ES-I3 (cell line): Measurements from ENCODE around the gene CAPS.

Source experiments
- H3K36me3 ChIP-seq: 2 replicates; pipeline ENCODE4 v1.6.1; 2013; ENCODE audit warnings: mild to moderate bottlenecking, low read length, control low read depth, moderate library complexity; ENCODE audit not compliant: insufficient read depth
- H3K4me1 ChIP-seq: 2 replicates; pipeline ENCODE4 v1.6.1; 2013; ENCODE audit warnings: mild to moderate bottlenecking, control low read depth, low read length; ENCODE audit not compliant: insufficient read depth
- H3K9ac ChIP-seq: 2 replicates; pipeline ENCODE4 v1.6.1; 2013; ENCODE audit warnings: low read depth, mild to moderate bottlenecking, low read length, moderate library complexity
- H3K9me3 ChIP-seq: 2 replicates; pipeline ENCODE4 v1.6.1; 2013; ENCODE audit warnings: mild to moderate bottlenecking, low read length, moderate library complexity; ENCODE audit not compliant: control insufficient read depth, insufficient read depth

The CAPS gene

GRCh38 chr19:5929625-5930024, 15.6 kb downstream of the CAPS start:
- Histone ChIP-seq H3K36me3 (peaks cover 50% of the 10 kb centered on the region), H3K9ac (no peak overlapping the region)

DNA sequence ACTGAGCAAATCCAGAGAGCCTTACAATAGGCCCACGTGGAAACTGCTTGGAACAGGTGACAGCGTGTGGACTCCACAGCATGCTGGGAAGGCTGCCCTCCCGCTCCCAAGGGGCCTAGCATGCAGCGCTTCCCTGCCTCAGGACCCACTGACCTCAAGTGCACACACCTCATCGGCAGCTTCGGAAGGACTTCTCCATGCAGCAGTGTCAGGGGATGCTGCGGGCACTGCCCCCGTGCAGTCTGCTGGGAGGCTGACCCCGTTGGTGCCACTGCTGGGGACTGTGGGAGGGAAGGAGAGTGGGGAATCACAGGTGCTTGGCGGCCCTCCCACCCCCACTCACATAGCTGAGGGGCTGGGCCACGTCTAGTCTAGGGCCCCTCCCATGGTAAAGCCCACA, 17.2 kb downstream of the CAPS start:
- H3K4me1 ChIP-seq, result no peaks in the 10 kb centered on the region
- H3K9ac ChIP-seq, result no peak overlapping the region
- peaks cover 39% of the 10 kb centered on the region for H3K36me3 ChIP-seq
- no peaks in the 10 kb centered on the region for H3K9me3 ChIP-seq

More at GRCh38 chr19:5929625-5930024, 15.6 kb downstream of the CAPS start:
- H3K4me1 ChIP-seq, result no peaks in the 10 kb centered on the region
- no peaks in the 10 kb centered on the region for H3K9me3 ChIP-seq

DNA sequence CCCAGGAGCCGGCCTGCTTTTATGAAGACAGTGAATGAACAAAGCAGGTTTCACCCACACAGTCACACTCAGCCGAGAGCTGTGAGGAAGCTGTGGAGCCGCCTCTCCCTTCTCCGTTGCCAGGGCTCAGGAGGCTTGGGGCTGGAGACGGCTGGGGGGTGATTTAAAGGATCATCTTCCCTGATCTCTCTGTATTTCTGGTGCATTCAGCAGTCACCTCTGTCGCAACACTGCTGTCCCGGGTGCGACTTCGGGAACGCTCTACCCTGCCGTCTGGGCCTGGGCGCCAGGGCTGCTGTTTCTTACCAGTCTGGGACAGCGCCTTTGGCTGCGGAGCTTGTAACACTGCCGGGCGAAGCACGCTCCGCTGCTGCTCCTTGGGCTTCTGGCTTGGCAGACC, 18.1 kb downstream of the CAPS start:
- H3K36me3 ChIP-seq, result peaks cover 37% of the 10 kb centered on the region
- H3K4me1 ChIP-seq, result no peaks in the 10 kb centered on the region
- no peak overlapping the region for H3K9ac ChIP-seq
- no peaks in the 10 kb centered on the region for H3K9me3 ChIP-seq

GRCh38 chr19:5932609-5933262, 18.7 kb downstream of the CAPS start:
- Histone ChIP-seq H3K9me3 (no peaks in the 10 kb centered on the region), H3K36me3 (peaks cover 38% of the 10 kb centered on the region), H3K4me1 (no peaks in the 10 kb centered on the region), H3K9ac (no peak overlapping the region)

DNA sequence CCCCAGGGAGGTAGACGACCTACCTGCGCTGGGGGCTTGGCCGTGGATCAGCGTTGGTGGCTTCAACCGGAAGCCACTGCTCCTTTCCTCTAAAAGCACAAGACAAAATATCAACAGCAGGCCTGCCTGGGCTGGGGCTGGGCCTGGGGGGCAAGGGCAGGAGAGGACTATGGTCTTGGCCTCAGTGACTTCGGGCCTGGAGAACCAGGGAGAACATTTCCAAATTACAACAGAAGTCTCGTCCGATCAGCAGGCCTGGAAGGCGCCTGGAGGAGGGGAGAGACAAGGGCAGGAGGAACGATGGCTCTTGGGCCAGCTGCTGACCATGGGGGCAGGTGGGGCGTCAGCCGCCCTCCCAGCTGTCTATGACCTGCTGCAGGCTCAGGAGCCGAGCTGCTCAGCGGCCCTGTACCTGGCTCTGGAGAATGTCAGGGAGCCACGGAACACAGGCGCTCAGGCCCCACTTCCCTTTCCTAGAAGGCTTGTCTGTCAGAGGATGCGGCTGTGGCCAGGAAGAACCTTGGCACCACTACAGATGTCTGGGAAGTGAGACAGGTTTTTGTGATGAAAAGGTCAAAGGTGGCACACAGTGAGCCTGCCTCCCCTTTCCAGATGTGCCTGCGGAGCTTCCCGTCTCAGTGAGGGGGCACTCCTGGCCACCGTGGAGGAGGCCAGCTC, 19.5 kb downstream of the CAPS start:
- Histone ChIP-seq H3K9me3 (no peaks in the 10 kb centered on the region), H3K36me3 (peaks cover 30% of the 10 kb centered on the region), H3K9ac (no peak overlapping the region), H3K4me1 (no peaks in the 10 kb centered on the region)

GRCh38 chr19:5934069-5934401, 20.0 kb downstream of the CAPS start:
- H3K9me3 ChIP-seq, result no peaks in the 10 kb centered on the region
- H3K36me3 ChIP-seq, result peaks cover 26% of the 10 kb centered on the region
- no peaks in the 10 kb centered on the region for H3K4me1 ChIP-seq
- H3K9ac ChIP-seq, result no peak overlapping the region

- peaks cover 21% of the 10 kb centered on the region for H3K36me3 ChIP-seq
- H3K9ac ChIP-seq, result no peak overlapping the region
- no peaks in the 10 kb centered on the region for H3K9me3 ChIP-seq
- no peaks in the 10 kb centered on the region for H3K4me1 ChIP-seq
Observed at GRCh38 chr19:5934774-5935472, 20.9 kb downstream of the CAPS start.

DNA sequence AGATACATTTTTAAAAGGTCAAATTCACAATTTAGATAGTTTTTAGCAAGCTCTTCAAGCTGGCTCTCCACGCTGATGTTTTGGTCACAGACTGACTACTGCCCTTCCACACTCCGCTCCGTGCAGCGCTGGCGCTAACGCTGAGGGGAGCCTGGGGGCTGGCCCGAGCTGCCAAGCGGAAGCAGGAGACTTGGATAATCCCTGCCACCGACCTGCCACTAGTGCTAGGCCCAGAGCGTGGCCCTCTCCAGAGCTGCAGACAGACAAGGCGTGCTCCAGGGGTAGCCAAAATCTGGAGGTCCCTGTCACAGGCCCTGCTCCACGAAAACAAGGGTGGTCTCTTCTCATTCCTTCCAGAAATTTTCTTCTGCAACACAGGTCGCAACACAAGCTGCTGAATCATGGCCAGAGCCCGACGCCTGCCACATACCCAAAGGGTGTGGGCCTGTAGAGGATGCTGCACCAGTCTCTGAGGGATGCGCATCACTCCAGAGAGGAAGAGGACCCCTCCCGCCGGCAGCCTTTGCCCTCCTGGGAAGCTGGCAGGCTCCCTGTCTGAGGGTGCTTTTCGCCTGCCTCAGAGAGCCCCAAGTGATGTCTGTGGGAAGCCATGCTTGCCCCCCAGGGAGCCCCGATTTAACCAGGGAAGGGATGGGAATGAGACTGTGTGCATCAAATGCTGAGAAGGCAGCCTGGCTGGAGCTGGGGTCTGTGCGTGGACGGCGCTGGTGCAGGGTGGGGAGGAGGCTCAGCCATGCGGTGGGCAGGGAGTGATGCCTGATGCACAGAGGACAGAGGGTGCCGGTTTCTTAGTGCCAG, 21.6 kb downstream of the CAPS start:
- no peaks in the 10 kb centered on the region for H3K9me3 ChIP-seq
- H3K9ac ChIP-seq, result no peak overlapping the region
- H3K4me1 ChIP-seq, result no peaks in the 10 kb centered on the region
- H3K36me3 ChIP-seq, result peaks cover 14% of the 10 kb centered on the region

DNA sequence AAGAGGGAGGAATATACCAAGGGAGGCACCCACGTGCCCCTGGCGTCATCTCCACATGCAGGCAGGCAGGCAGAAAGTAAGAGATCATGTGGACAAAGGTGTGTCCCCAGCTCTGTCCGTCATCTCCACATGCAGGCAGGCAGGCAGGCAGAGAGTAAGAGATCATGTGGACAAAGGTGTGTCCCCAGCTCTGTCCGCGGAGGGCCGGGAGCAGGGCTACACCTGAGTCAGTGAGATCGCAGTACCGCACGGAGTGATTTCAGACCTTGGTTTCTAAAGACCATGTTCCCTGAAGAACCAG, 22.2 kb downstream of the CAPS start:
- Histone ChIP-seq H3K36me3 (peaks cover 11% of the 10 kb centered on the region; the same call in 1 of the 2 replicates), H3K4me1 (no peaks in the 10 kb centered on the region), H3K9ac (no peak overlapping the region)

DNA sequence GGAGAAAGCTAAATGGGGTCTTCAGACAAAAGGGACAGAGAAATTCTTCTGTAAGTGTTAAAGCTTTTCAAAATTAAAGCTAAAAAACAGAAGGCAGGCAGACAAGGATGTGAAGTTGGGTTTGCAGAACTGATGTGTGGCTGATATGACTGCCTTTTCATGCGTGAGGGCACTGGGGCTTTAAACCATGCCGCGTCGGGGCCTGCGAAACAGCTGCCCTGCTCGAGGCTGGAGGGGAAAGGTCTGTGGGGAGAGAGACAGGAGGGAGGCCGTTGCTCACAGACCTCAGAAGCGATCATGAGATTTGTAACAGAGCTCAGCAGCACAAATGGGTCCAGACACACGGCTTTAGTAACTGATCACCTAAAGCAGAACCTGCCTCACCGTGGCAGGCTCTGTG, 23.5 kb downstream of the CAPS start:
- H3K36me3 ChIP-seq, result peaks cover 11% of the 10 kb centered on the region; the same call in 1 of the 2 replicates
- no peaks in the 10 kb centered on the region for H3K9me3 ChIP-seq
- no peak overlapping the region for H3K9ac ChIP-seq
- no peaks in the 10 kb centered on the region for H3K4me1 ChIP-seq

More for the DNA sequence above, 22.2 kb downstream of the CAPS start:
- H3K9me3 ChIP-seq, result no peaks in the 10 kb centered on the region

- Histone ChIP-seq H3K9ac (no peak overlapping the region), H3K9me3 (no peaks in the 10 kb centered on the region), H3K36me3 (peaks cover 8% of the 10 kb centered on the region; the same call in 1 of the 2 replicates), H3K4me1 (no peaks in the 10 kb centered on the region)
Observed at GRCh38 chr19:5940260-5941208, 26.5 kb downstream of the CAPS start.

DNA sequence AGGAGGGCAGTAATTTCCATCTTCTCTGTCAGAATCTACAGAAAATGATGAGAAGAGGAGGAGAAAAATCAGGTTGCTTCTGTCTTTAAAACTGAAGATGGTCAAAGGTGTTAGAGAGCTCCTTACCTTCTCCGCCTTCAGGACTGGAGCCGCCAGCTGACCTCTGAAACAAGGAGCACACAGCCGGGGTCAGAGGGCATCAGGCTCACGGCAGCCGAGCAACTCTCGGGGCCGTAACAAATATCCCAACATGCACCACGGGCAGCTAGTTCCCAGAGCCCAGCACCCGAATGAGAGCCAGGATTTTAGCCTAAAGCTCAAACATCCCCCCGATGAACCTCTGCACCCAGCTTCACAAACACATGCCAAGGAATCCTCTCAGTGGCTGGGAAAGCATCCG, 27.6 kb downstream of the CAPS start:
- Histone ChIP-seq H3K9ac (no peak overlapping the region), H3K36me3 (peaks cover 8% of the 10 kb centered on the region; the same call in 1 of the 2 replicates), H3K9me3 (no peaks in the 10 kb centered on the region), H3K4me1 (no peaks in the 10 kb centered on the region)

- Histone ChIP-seq H3K36me3 (peaks cover 5% of the 10 kb centered on the region; the same call in 1 of the 2 replicates), H3K9me3 (no peaks in the 10 kb centered on the region), H3K9ac (no peak overlapping the region), H3K4me1 (no peaks in the 10 kb centered on the region)
Observed at GRCh38 chr19:5943045-5943444, 29.0 kb downstream of the CAPS start.
